ENCODE data around the gene RPS21. TPM values are rescaled to one million over a fixed set of nuclear protein-coding genes. Genes with fewer than 3 reads are reported as not detected.
A peak's percentile ranks its signal among the peaks of the same experiment; 100 is the strongest.

RPS21 gene
- total and polyA plus RNA-seq, 2 of the 4 experiments (the other 2 are of a cell fraction): 2,710 to 4,298 TPM

DNA sequence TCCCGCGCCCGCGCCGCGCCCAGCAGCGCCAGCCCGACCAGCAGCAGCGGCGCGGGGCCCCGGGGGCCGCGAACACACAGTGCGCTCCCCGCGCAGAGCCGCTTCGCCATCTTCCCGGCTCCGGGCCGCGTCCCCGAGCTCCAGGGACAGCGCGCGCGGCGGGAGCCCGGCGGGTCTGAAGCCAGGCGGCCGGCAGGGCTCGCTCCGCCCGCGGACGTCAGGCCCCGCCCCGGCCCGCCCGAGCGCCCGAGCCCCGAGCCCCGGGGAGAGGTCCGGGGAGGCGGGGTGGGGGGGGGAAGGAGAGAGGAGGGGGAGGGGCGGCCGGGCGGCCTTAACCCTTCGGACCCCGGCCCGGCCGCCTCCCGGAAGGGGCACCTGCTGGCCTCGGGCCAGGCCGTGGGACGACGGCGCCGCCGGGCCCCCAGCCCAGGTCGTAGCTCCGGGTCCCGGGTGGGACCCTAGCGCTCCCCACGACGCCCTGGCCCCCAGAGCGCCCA is 19.7 kb upstream of the RPS21 start, which contains the start of gene LAMA5:
TSS of gene LAMA5 (minus strand) at position 177 of the 497 bp plus-strand sequence. CDS start at position 110, 67 bp downstream.
- 0 out of 2 replicates have a peak within 1 kb of the TSS, but pooled peaks have one; percentile 7 for H3K9ac ChIP-seq (ENCODE audit: low read depth, low read length)
- H3K23ac ChIP-seq (ENCODE audit: low read depth, low read length): no peak within 1 kb of the TSS
- H3K27ac ChIP-seq (ENCODE audit: insufficient read depth, low read length): no peak within 1 kb of the TSS
- ChIA-PET POLR2A (ENCODE audit: unreplicated experiment) (no interaction called here), CTCF (interaction anchor here (2.2 kb wide), 1 partner anchor 65 kb away, joined by 8 read pairs; the partner anchor contains the start of gene ADRM1)
- no peak within 1 kb of the TSS for H4K91ac ChIP-seq (ENCODE audit: insufficient read depth, low read depth, low read length)
- no peak within 1 kb of the TSS; the same call in 1 of the 2 replicates for H4K5ac ChIP-seq (ENCODE audit: low read depth, low read length)
- no peak within 1 kb of the TSS for H2AK5ac ChIP-seq (ENCODE audit: low read depth, low read length)
- peak within 1 kb of the TSS; percentile 89 for H2AK9ac ChIP-seq (replicated peaks; ENCODE audit: low read depth, low read length, poor library complexity)
- peaks cover 26% of the 10 kb centered on the region for H4K20me1 ChIP-seq (ENCODE audit: insufficient read depth, low read length)
- peak; percentile 60 for ATAC-seq (ENCODE audit: low read depth)
- no peak within 1 kb of the TSS for H3K18ac ChIP-seq (ENCODE audit: low read depth, low read length)
- peak within 1 kb of the TSS; percentile 89 for H2AFZ ChIP-seq (replicated peaks; ENCODE audit: low read length, poor library complexity)
- H3K56ac ChIP-seq (ENCODE audit: extremely low read depth, insufficient read depth, low read length): no peak within 1 kb of the TSS
- no peak within 1 kb of the TSS for H2BK120ac ChIP-seq (ENCODE audit: low read depth, low read length)
- H2BK20ac ChIP-seq (ENCODE audit: low read depth, low read length): no peak within 1 kb of the TSS
- dilution Hi-C loops (cut with HindIII; ENCODE audit: low sequenced_read_pairs, unreplicated experiment) (no loop called here), intact Hi-C loops (cut with micrococcal nuclease) (no loop called here), in situ Hi-C loops (cut with MboI; ENCODE audit: low sequenced_read_pairs) (no loop called here)
- H3K27me3 ChIP-seq (ENCODE audit: control insufficient read depth, insufficient read depth, low read length): no peaks in the 10 kb centered on the region
- H3K4ac ChIP-seq (ENCODE audit: low read depth, low read length): no peak within 1 kb of the TSS
- no peak within 1 kb of the TSS for H3K14ac ChIP-seq (replicated peaks; ENCODE audit: low read depth, low read length)
- no peaks in the 10 kb centered on the region for H3K9me3 ChIP-seq (ENCODE audit: control insufficient read depth, insufficient read depth, low read length)
- H3K9me1 ChIP-seq (ENCODE audit: insufficient read depth, low read length): peaks cover 8% of the 10 kb centered on the region; the same call in 1 of the 2 replicates
- no peak for DNase-seq
- peaks cover 1% of the 10 kb centered on the region; the same call in 1 of the 2 replicates for H3K36me3 ChIP-seq (ENCODE audit: control insufficient read depth, insufficient read depth, low read length)
- peak within 1 kb of the TSS; percentile 69 for H3K4me2 ChIP-seq (ENCODE audit: low read depth, low read length)
- H2BK5ac ChIP-seq (ENCODE audit: low read depth, low read length, poor library complexity, severe bottlenecking): no peak within 1 kb of the TSS
- TF ChIP-seq CHD1 (IDR thresholded peaks at IDR 0.05; ENCODE audit: low read depth, low read length) (no peak), MAZ (IDR thresholded peaks at IDR 0.05; ENCODE audit: borderline replicate concordance, low read depth, low read length) (0 out of 2 replicates have a peak, but pooled peaks have one; percentile 10)
- BruUV-seq (replicated peaks): no TSS peak
- no peak within 1 kb of the TSS for H4K8ac ChIP-seq (ENCODE audit: low read depth in 2 of 2, low read length in 2 of 2)
- no peaks in the 10 kb centered on the region for H3K79me1 ChIP-seq (ENCODE audit: low read depth in 1 of 2, low read length in 2 of 2)
- H3K4me3 ChIP-seq (ENCODE audit: insufficient read depth, low read depth, low read length): peak within 1 kb of the TSS; percentile 69
- no peak within 1 kb of the TSS for H2BK15ac ChIP-seq (ENCODE audit: low read depth, low read length)
- H3K4me1 ChIP-seq (ENCODE audit: control insufficient read depth, insufficient read depth, low read length): peaks cover 33% of the 10 kb centered on the region
- 0% methylated on average over 9 of the region's 70 CpGs; no CpG with 5 or more reads in 1 of the 2 experiments for WGBS, 2 experiments (ENCODE audit: extremely low coverage in 2 of 2, insufficient read length in 1 of 2)

All from IMR-90 (cell line).